NOMO-1 (cell line): ENCODE data around the gene TWIST2.

ENCODE experiments used
- DNase-seq, 2 experiments: peaks; one replicate each; lab custom pipeline; 2025; ENCODE audit not compliant: unreplicated experiment in 2 of 2; lab: John Stamatoyannopoulos, UW

TWIST2 gene

DNA sequence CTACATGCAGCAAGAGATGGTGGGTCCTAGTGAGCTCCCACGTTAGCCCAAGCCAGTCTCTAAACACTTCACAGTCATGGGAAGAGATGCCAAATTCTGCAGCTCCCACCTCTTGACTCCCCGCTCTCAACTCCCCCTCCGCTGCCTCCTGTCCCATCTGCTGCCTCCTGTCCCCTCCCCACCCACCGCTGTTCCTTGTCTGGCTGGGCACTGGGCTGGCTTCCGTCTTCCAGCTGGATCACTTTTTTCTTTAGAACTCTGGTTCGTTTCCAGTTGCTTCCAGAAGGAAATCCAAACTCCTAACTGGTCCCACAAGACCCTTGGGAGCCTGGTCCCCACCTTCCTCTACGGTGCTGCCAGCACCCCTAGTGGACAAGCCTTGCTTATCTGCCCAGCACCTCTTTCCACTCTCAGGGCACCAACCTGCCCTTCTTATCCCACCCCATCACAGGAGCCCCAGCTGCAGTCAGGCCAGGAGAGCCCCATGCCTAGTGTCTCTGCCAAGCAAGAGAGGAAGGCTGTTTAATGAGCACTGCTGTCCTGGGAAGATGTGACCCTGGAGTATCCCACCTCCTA is 12.1 kb upstream of the TWIST2 start:
- DNase-seq, result no peak

DNA sequence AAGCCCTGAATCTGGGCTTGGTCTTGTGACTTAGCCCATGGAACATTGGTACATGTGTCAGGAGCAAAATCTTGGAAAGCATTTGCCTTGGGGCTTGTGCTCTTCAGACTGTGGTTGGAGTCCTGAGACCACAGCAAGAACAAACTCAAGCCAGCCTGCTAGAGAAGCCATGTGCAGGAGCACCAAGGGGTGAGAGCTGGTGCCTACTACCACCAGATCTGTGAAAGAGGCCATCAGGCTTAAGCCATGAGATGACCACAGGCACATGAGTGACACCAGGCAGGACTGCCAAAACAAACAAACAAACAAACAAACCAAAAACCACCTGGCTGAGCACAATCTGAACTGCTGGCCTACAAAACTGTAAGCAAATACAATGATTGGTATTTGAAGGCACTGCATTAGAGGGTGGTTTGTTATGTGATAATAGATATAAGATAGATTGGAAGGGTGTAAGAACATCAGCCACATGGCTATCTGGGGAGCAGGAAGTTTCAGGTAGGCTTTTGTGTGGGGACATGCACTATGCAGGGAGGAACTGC is 9.0 kb upstream of the TWIST2 start:
- DNase-seq, result no peak

DNA sequence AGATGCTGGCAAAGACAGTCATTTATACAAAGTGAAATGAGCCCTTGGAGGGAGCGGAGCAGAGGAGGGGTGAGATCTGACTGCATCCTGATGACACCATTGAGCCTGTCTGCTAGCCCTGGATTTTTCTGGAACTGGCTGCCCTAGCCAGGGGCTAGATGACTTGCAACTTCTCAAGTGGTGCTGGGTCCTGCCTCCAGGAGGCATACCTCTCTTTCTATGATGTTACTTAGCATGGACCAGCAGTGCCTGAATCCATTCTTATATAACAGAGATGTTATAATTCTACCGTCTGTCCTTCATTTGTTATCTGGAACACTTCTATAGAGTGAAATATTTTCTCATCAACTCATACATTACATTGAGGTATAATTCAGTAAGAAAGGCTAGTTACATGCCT is 8.5 kb upstream of the TWIST2 start:
- no peak for DNase-seq

DNA sequence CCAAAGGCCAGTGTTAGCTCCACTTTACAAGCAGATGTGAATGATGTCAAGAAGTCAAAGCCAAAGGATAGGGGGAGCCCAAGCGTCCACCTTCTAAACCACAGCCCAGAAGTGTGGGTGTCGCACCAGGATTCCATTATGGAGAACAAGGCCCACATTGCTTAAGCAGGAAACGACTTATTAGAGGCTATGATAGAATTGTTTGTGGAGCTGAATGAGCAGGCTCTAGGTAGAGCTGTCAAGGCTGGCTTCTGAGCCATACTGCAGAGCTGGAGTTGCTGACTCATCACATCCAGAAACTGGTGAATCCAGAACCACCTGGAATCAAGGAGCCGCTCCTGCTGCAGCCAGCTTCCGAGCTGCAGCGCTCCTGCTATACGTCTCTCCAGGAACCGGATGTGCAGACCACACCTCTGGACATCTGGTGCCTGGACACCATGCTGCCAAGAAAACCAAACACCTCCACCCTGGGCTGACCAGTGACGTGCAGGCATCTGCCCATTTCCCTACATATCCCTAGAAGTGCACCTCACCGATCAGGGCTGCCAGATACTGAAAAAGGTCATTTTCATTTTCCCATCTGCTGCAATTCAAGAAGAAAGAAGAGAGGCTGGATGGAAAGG is 6.2 kb upstream of the TWIST2 start:
- no peak for DNase-seq

DNA sequence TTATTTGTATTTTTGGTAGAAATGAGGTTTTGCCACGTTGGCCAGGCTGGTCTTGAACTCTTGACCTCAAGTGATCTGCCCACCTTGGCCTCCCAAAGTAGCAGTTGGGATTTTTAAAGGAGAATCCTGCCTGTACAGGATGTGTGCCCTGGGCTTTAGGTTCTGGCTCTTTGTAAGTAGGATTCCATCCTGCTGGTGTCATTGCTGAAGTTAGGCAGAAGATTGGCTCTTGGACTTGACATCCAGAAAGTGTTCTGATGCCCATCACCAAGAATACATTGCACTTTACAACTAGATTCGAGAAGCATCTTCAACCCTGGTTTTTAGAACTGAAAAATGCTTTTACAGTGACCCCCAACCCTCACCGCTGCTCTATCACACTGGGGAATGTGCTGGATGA is 4.4 kb upstream of the TWIST2 start:
- DNase-seq, result no peak

DNA sequence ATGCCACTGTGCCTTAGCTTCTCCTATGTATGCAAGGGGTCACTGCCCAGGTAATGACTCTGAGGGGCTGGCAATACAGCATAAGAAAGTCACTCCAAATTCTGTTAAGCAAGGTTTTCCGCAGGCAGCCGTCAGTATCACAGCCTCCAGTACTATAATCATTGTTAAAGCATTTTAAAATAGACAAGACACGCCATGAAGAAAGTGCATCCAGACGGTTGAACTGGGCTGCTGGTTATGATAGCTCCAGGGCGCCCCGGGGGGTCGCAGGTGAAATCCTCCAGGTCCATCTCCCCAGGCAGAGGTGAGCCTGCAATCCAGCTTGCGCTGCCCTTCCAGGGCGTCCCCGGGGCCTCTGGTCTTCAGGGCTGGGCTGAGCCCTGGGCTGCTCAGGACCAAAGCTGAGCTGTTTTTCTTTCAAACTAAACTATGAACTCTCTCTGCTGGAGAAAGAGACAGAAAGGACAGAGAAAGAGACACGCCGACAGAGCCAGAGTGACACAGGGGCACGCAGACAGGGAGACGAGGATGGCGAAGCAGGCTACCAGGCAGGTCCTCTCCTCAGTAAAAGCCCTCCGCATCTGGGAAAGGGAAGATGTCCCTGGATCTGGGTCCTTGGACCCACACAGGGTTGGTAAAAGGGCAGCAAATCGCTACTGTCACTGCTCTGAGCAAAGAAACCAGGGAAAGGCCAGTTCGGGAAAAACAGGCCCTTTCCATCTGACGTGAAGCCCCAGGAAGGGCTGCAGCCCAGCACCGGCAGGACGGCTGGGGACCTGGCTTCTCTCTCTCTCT is 2.1 kb upstream of the TWIST2 start:
- no peak for DNase-seq

DNA sequence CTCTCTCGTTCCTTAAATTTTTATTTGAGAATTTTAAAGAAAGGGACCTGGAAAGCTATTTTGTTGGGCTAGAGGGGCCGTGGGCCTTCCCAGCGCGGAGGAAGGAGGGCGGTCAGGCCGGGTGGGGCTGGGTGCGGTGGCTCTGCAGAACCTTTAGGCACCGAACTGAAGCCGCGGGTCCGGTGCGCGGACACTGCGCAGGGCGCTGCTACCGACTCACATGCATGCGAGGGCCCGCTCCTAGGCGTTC is 1.6 kb upstream of the TWIST2 start:
- DNase-seq, result no peak

DNA sequence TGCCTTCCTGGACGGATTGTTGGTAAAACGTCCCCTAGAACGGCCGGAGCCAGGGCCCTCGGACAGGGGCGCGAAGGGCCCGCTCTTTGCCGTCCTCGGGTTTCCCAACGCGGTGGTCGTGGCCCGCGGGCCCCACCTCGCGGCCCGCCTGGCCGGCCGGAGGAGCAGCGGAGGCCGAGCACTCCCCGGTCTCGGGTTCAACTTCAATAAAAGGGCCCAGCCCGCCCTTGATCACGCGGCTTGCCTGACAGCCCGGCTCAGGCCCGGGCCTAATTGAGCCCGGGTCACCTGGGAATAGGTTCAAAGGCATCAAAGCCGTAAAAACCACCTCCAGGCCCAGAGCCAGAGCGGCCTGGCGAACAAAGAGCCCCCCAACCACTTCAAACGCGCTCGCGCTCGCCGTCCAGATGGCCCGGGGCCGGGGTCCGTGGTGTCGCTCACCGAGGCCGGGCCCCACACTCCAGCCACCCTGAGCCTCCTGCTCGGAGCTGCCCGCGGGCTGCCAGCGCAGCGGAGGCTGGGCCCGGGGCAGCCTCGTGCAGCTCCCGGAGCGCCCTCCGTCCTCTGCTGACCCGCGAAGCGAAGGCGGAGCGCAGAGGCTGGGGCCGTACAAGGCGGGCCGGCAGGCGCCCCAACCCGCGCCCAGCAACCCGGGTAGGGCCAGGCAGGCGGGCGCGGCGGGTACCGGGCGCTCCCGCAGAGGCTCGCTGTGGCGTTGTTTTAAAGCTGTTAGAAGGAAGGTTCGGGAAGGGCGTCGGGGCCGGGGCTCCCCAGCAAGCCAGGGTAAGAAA is 1.1 kb upstream of the TWIST2 start:
- DNase-seq, result no peak

DNA sequence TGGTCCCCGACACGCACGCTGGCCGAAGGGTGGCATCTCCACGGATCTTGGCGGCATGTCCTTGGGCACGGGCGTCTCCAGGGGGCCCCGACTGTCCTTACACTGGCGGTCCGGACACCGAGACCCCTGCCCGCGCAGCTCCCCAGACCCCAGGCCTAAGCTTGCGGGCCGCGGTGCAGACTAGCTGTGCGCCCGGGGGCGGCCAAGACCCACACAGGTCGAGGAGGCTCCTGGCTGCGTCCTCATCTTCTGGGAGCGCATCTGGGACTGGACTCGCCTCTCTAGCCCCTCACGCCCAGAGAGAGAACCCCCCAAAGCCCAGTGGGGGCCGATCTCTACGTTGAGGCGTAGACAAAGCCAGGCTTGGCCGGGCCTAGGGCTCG is 475 bp upstream of the TWIST2 start:
- no peak for DNase-seq

DNA sequence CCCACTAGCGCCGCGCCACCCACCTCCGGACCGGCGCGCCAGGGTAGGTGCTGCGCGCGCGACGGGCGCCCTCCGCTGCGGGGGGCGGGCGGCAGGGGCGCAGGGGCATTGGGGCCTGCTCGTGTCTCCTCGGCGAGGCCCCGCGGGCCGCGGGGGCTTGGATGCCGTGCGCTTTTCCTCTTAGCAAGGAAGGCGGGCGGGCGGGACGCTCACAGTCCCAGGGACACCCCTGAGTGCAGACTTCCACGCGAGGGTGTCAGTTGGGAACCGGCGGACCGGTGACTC is 748 bp downstream of the TWIST2 start:
- DNase-seq, result no peak

DNA sequence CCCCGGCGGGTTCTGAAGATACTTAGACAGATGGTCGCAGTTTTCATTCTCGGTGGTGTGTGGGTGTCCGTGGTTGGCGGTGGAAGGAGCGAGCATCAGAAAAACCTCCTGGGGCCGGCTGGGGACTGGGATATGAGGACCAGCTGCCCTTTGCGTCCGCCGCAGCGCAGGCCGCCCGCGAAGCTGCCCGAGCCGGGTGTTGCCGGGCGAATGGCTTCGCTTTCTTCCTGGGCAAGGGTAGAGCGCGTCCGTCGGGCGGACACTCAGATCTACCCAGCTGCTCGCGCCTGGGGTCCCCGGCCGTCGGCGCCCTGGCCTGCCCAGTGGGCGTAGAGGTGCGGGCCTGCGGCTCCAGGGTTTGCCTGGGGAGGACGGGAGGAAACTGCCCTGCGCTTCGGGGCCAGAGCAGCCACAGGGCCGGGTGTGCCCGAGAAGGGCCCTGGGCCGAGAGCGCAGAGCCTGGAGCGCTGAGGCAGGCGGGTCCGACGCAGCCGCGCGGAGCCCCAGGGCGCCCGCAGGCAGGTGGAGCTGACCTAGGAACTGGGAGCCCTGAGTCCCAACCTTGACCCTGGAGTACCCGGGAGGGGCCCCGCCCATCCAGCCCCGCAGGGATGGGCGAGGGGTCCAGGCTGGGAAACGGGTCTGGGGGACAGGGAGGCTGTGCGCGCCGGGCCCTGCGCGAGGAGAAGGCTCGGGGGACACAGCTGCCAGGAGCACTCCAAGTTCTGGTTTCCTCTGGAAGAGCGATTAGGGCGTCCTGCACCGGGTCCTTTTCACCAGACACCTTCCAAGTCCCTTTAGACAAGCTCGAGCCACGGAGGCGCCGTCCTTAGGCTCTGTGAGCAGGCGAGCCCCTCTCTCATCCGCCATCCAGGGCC is 1.3 kb downstream of the TWIST2 start:
- no peak for DNase-seq

DNA sequence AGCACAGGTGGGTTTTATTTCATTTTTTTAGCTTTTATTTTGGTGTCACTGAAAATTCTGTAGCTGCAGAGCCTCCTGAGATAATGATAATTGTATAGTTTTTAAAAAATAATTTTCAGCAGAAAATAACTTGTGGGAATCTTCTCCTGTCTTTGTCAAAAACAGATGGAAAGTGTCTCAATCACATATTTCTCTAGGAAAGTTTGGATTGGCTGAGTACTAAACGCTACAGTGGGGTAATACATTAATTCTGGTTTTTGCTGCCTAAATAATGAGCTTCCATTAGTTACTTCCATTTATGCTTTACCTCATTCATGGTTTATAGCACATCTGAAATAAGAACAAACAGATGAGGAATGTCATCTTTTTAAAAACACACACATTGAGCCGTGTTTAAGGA is 2.2 kb downstream of the TWIST2 start:
- DNase-seq, result no peak

DNA sequence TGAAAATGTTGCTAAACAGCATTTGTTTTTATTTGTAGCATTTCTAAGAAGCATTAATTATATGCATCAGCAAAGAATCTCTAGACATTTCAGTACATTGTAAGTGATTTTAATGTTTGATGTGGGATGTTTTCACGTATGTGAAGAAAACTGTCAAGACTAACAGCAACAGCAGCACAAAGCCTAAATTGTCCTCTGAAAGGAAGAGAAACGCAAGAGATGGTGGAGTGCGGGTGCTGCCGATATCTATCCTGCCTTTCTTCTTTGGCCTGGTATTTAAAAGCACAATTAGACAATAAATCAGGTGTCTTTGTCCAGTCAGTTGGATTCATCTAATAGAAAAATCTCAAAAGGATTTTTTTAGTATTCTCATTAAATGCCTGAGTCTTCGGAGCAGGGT is 3.1 kb downstream of the TWIST2 start:
- DNase-seq, result no peak

DNA sequence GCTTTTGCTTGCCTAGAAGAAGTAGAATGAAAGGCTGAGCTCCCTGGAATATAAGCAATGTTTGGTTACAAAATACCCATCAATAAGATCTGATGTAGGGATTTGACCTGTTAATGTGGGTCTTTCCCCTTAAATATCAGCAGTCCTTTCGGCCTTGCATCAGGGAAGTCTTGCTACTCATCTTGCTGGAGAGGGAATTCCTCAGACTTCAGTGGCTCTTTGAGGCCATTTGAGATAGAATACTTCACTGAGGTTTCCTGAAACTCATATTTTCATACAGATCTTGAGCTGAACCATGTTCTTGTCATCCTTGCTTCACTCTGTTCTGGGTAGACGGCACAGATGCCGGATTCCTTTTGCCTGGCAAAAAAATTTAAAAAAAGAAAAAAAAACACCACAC is 3.9 kb downstream of the TWIST2 start:
- no peak for DNase-seq

DNA sequence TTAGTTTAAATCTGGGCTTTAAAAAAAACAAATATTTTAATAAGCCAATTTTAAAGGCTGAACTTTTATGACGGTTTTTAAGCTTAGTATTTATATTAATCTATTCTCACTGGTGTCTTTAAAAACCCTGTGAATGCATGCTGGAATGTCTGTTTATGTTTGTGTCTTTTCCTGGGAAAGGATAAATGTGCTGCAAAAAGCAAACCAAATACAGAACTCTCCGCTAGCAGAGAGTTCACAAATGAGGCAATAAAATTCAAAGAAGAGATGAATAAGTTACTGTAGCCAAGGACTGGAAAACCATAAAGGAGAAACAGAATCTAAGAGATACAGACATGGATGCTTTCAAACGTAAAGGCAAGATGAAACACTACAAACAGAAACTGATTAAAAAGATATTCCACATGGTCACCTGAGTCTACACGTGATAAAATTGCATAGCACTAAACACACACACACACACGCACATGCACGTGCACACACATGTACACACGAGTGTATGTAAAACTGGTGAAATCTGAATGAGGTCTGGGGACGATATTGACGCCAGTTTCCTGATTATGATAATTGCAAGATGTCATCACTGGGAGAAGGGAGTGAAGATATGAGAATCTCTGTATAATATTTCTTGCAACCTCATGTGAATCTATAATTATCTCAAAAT is 4.5 kb downstream of the TWIST2 start:
- no peak for DNase-seq

DNA sequence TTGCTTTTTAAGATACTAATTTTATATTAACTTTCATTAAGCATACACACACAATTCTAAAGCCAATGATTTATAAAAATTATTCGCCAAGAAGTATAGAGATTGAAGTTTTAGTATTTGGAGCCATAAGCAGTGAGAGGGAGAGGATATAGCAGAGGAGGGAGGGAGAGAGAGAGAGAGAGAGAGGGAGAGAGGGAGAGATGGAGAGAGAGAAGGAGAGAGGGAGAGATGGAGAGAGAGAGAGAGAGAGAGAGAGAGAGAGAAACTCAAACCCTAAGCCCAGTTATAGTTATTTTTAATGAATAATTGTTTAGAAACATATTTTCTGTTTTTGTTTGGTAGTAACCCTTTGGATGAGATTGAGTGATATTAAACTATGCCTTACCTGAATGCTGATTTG is 5.3 kb downstream of the TWIST2 start:
- no peak for DNase-seq

DNA sequence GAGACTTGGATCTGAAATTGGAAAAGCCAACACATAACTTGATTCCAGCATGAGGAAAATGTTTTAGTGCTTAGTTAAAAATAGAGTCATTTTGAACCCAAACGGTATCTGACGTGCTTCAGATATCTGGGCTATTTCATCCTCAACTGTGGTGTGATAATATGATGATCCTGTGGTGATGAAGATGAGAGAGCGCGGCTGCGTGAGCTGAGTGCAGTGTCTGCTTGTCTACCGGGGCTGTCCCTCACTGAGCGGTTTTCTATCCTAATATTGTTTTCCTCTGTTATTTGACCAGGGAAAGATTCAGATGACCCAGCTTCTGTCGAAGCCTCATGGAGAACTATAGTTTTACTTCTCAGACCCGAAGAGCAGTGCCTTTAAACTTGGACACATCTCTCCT is 5.8 kb downstream of the TWIST2 start:
- no peak for DNase-seq

DNA sequence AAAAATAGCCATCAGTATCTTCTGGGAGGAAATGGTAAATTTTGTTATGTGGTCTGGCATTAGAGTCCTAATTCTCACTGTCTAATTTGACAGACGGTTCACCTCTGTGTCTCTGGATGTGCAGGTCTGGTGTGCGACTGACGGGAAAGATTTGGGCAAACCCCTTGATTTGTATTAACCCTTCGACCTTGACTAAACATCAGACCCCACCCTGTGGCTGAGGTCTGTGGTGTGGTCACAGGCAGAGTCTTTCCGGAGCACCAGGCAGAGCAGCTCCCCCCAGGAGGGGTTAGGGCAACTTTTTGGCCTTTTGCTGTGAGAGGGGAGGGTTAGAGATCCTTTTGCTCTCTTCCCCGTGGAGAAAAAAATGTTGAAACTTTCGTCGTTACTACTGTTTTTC is 6.4 kb downstream of the TWIST2 start:
- DNase-seq, result no peak

DNA sequence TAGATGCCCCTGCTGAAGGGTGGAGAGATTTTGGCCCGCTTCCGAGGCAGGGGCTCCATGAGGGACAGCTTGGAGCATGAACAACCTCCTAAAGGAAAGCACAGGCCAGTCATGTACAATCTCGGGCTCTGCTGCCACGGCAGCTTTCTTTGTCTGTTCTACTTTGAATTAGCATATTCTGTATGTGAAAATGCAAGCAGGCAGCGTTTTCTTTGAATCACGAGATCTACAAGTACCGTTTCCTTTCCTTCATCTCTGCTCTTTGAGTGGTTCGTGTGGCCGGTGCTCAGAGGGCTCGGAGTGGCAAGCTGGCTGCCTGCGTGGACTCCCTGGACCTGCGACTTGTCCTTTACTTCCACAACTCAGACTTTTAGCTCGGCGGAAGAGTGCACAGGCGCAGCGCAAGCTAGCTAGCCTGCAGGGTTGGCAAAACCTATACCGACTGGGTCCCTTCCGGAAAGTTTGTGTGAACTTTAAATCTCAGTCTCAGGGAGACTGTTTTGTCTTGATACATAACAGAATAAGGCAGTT is 6.9 kb downstream of the TWIST2 start:
- DNase-seq, result no peak

DNA sequence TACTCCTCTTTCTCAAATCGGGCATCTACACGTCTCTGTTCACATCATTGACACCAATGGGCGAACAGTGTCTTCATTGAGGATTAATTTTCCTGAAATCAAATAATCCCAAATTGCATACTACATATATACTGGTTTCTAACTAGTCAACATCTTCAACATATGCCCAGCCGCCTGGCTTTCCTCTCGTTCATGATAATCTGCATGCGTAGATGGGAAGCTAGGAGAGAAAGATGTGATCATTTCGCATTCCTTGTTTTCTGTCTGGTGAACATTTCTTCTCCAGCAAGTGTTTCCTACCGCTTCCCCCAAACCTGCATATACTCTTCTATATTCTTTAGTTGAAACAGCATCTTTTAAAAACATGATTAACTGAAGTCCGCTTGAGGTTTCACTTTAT is 7.4 kb downstream of the TWIST2 start:
- DNase-seq, result no peak
